D721Med (cell line): ENCODE measurements around the gene TIMM21.
A peak's percentile ranks its signal among the peaks of the same experiment; 100 is the strongest.

Source experiments
- DNase-seq: peaks from one replicate; pipeline ENCODE4 v3.0.0; 2011; ENCODE audit warnings: low spot score; ENCODE audit not compliant: insufficient read length
- FAIRE-seq: peaks from 2 replicates; lab custom pipeline; 2011; peaks lifted over from hg19 to GRCh38; lab: Jason Lieb, UNC
- CTCF ChIP-seq: IDR thresholded peaks from 2 replicates; pipeline ENCODE4 v1.5.1; 2012; ENCODE audit warnings: mild to moderate bottlenecking, control low read depth; ENCODE audit not compliant: insufficient read depth; ENCODE audit errors: missing control alignments

The TIMM21 gene

GRCh38 chr18:74142252-74142651, 6.1 kb upstream of the TIMM21 start:
- no peak for TF ChIP-seq CTCF
- DNase-seq (no peak), FAIRE-seq (no peak)

- no peak for DNase-seq
- FAIRE-seq = peak; percentile 99
- no peak for TF ChIP-seq CTCF
Observed at GRCh38 chr18:74146756-74147155, 1.6 kb upstream of the TIMM21 start.

GRCh38 chr18:74147491-74147778, 888 bp upstream of the TIMM21 start:
- DNase-seq (no peak), FAIRE-seq (peak; percentile 25)
- no peak for TF ChIP-seq CTCF

GRCh38 chr18:74148543-74149070, 284 bp downstream of the TIMM21 start:
- FAIRE-seq = no peak
- TF ChIP-seq CTCF = no peak
- DNase-seq = no peak

- no peak for FAIRE-seq
- TF ChIP-seq CTCF = no peak
- no peak for DNase-seq
Observed at GRCh38 chr18:74149878-74150277, 1.6 kb downstream of the TIMM21 start.

GRCh38 chr18:74152270-74152669, 3.9 kb downstream of the TIMM21 start:
- peak; percentile 48 for FAIRE-seq
- no peak for TF ChIP-seq CTCF
- DNase-seq = no peak

- no peak for DNase-seq
- no peak for TF ChIP-seq CTCF
- no peak for FAIRE-seq
Observed at GRCh38 chr18:74152857-74153256, 4.5 kb downstream of the TIMM21 start.
